Tibial artery (tissue), 4 donors: ENCODE data around the gene GRIFIN.

Source experiments
- DNase-seq, 2 donors: peaks; one replicate each; pipeline ENCODE4 v3.0.0-alpha.2; 2019
- H3K27ac ChIP-seq, 2 donors: fragments of 200-600 bp; sonication (generic) in 1 of 2; 1 replicate in 1 of 2; 2 replicates in 1 of 2; pipeline ENCODE4 v1.5.1; 2018 to 2019; ENCODE audit warnings: mild to moderate bottlenecking in 1 of 2
- H3K27me3 ChIP-seq, 2 donors: fragments of 200-600 bp; sonication (generic) in 1 of 2; one replicate each; pipeline versions ENCODE4 v1.5.1 to v1.6.0; 2016 to 2019
- H3K36me3 ChIP-seq, 3 donors: fragments of 200-600 bp; sonication (generic) in 2 of 3; one replicate each; pipeline ENCODE4 v1.5.1; 2016 to 2019; ENCODE audit warnings: mild to moderate bottlenecking in 2 of 3
- H3K4me1 ChIP-seq, 4 donors: fragments of 200-600 bp; sonication (generic) in 2 of 4; 1 replicate in 3 of 4; 2 replicates in 1 of 4; pipeline ENCODE4 v1.5.1; 2016 to 2019
- H3K4me3 ChIP-seq, 2 donors: fragments of 200-600 bp; sonication (generic) in 1 of 2; 1 replicate in 1 of 2; 2 replicates in 1 of 2; pipeline ENCODE4 v1.5.1; 2018 to 2019; ENCODE audit warnings: mild to moderate bottlenecking in 2 of 2
- H3K9me3 ChIP-seq, 3 donors: fragments of 200-600 bp; sonication (generic) in 1 of 3; one replicate each; pipeline ENCODE4 v1.5.1; 2016 to 2019
- CTCF ChIP-seq, 2 experiments: fragments of 200-600 bp in 1 of 2; fragments of 450-650 bp in 1 of 2; IDR thresholded peaks; one replicate each; pipeline ENCODE4 v1.5.1; 2017 to 2019; ENCODE audit warnings: antibody characterized with exemption in 2 of 2, mild to moderate bottlenecking in 1 of 2, moderate library complexity in 1 of 2
- intact Hi-C: fragments of 100-400 bp; cut with DNase I; formaldehyde crosslinking; loops from one replicate; pipeline ENCODE4 v1.15.0; 2023; ENCODE audit warnings: low total_unique reads

Gene GRIFIN

DNA sequence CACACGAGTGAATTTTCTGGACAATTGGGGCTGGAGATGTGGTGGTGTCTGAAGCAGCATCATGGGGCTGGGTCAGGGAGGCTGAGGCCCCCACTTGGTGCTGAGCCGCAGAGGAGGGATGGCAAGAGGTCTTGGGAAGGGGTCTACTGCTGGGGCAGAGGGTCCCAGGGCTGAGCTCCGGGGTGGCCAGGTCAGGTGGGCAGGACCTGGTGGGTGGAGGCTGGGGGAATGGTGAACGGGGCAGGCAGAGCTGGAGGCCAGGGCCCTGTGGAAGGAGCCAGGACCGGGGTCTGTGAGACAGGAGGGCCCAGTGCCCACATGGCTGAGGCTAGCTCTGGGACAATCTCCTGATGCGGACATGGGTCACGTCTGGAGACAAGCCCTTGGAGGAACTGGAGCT, 23.0 kb upstream of the GRIFIN start:
- no peaks in the 10 kb centered on the region for H3K9me3 ChIP-seq
- H3K27me3 ChIP-seq, result peaks cover 0 to 72% of the 10 kb centered on the region in 2 donors
- no peaks in the 10 kb centered on the region for H3K36me3 ChIP-seq
- H3K4me3 ChIP-seq, result no peak overlapping the region
- no peak overlapping the region for H3K27ac ChIP-seq
- no peak for DNase-seq
- H3K4me1 ChIP-seq, result peaks cover 0 to 4% (median 0%) of the 10 kb centered on the region in 4 donors
- intact Hi-C loops, result no loop called here
- no peak for TF ChIP-seq CTCF (IDR thresholded peaks at IDR 0.05)

DNA sequence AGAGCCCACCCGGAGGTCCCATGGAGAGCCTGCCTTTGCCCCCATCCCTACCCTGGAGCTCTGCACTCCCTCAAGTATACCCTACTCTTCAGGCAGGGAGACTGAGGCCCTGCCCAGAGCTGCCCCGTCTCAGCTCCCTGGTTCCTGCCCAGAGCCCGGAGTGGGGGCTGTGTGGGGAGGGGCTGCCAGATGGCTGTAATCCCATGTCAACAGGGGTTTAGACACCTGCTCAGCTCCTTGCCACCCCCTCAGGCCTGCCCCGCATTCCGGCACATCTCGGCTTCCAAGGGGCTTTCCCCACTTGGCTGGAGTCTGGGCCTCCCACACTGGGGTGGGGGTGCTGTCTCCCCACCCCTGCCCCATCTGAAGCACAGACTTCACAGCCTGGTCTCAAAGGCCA, 22.5 kb upstream of the GRIFIN start:
- no peak for TF ChIP-seq CTCF (IDR thresholded peaks at IDR 0.05)
- Histone ChIP-seq H3K4me3 (no peak overlapping the region), H3K4me1 (peaks cover 0 to 4% (median 0%) of the 10 kb centered on the region in 4 donors), H3K27ac (no peak overlapping the region), H3K9me3 (no peaks in the 10 kb centered on the region), H3K27me3 (peaks cover 0 to 76% of the 10 kb centered on the region in 2 donors), H3K36me3 (no peaks in the 10 kb centered on the region)
- intact Hi-C loops, result no loop called here
- DNase-seq, result no peak

DNA sequence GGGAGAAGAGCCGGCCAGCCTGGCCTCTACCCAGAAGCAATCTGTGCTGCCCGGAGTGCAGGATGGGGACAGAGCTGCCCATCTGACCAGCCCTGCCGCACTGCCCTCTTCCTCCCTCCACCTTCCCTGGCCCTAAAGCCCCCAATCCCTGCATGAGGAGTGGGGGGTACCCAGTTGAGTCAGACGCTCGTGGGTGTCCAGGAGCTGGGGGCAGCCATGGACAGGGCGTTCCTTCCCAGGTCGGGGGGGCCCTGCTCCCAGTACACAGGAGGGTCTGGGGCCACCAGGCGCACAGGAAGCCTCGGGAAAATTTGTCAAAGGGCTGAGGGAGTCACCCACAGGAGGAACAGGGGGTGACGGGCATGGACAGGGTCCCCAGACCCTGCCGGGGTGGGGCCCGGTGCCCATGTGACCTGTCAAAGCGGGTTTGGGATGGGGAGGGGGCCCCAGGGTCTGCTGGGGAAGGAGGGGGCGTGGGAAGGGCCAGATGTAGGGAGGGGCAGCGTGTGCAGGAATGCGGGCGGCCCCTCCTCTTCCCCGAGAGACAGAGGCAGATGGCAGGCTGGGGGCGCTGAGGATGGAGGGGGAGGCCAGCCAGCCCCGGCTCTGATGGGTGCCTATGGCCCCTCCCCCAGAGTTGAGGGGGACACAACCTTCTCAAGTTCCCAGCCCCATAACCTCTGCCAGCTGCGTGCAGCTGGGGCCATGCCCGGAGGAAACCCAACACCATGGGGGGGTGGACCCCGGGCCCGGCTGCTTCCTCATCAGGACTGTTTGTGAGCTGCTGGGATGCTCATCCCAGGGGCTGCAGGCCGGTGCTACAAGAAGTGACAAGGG, 21.5 kb upstream of the GRIFIN start:
- no peak for TF ChIP-seq CTCF (IDR thresholded peaks at IDR 0.05)
- H3K4me1 ChIP-seq, result peaks cover 0 to 4% (median 0%) of the 10 kb centered on the region in 4 donors
- H3K27me3 ChIP-seq, result peaks cover 0 to 72% of the 10 kb centered on the region in 2 donors
- H3K36me3 ChIP-seq, result no peaks in the 10 kb centered on the region
- no peak overlapping the region for H3K27ac ChIP-seq
- H3K4me3 ChIP-seq, result no peak overlapping the region
- DNase-seq, result no peak
- intact Hi-C loops, result no loop called here
- no peaks in the 10 kb centered on the region for H3K9me3 ChIP-seq

GRCh38 chr7:2497065-2497464, 20.9 kb upstream of the GRIFIN start:
- Histone ChIP-seq H3K36me3 (no peaks in the 10 kb centered on the region), H3K27me3 (peaks cover 0 to 66% of the 10 kb centered on the region in 2 donors), H3K9me3 (no peaks in the 10 kb centered on the region), H3K4me1 (peaks cover 0 to 4% (median 0%) of the 10 kb centered on the region in 4 donors), H3K27ac (no peak overlapping the region), H3K4me3 (no peak overlapping the region)
- no peak for DNase-seq
- no peak for TF ChIP-seq CTCF (IDR thresholded peaks at IDR 0.05)
- intact Hi-C loops, result no loop called here

DNA sequence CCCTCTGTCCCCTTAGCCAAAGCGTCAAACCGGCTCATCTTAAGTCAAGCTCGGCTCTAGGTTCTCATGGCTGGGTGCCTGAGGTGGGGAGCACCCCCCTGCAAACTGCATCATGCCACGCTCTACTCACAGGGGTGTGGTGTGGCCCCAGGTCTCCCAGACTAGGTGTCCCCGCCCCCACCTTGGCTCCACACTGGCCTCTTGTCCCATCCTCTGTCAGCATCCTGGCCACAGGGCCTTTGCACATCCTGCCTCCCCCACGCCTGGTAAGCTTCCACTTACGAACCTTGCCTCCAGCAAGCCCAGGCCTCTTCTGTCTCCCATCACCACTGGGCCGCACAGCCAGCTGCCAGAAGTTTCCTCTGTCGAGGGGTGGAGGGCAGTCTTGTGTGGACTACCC, 20.2 kb upstream of the GRIFIN start:
- Histone ChIP-seq H3K4me1 (peaks cover 0 to 4% (median 0%) of the 10 kb centered on the region in 4 donors), H3K9me3 (no peaks in the 10 kb centered on the region), H3K4me3 (no peak overlapping the region), H3K27me3 (peaks cover 0 to 59% of the 10 kb centered on the region in 2 donors), H3K27ac (no peak overlapping the region), H3K36me3 (no peaks in the 10 kb centered on the region)
- no peak for DNase-seq
- TF ChIP-seq CTCF (IDR thresholded peaks at IDR 0.05), result no peak
- intact Hi-C loops, result no loop called here
